NCI-H2029 treated with DMSO at 0.1 percent for 48 hours (cell line): ENCODE measurements around the gene TPD52L2.
"Not testable (repeated sequence)": the region's sequence is repeated elsewhere in the genome, so short reads cannot be mapped to it uniquely, and the experiment has no call there.

ENCODE experiments used
- DNase-seq: peaks from one replicate; lab custom pipeline; 2025; lab: John Stamatoyannopoulos, UW

The TPD52L2 gene

DNA sequence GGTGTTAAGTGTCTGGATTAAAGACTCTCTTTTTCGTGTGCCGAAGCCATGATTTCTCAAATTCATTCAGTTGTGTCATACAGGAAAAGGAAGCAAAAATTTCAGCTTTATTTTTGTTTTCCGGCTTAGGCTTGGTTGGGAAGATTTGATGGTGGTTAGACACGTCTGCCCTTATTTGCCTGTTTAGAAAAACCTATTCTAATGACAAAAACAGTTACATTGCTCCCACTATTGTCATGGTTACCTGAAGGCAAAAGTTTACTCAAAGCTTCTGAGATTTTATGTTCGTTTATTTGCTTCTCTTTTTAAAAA, 30.8 kb downstream of the TPD52L2 start:
- DNase-seq = no peak

DNA sequence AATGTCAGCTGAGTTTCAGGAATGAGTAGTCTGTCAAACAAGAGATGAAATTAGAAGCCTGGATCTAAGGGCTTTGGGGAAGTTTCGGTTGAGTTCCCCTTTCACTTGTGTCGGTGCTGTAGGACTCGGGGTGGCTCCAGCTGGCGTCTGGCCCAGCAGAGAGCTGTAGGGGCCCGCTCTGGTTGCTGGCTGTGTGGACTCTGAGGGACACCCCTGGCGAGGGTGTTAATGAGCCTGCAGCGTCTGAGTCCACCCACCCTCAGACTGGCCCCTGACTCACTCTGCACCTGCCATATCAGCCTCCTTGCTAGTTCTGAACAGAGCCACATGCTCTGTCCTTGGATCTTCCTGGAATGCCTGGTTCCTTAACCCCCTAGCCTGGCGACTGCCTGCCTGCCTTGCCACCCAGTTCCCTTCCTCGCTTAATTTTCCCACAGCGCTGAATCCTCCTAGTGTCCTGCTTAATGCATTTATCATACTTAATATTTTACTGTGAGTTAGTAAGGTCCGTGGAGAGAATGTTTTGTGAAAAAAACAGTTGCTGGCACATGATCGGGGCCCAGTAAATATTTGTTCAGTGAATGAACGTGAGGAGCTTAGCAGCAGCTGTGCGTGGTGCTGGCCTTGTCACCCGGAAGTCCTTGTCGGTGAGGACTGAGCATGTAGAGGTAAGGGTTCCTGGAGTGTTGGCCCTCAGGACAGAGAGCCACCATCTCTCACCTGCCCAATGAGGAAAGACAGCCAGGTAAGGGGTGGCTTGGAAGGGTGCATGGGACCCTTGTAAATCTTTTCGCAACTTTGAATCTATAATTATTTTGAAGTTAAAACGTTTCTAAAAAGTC, 31.4 kb downstream of the TPD52L2 start:
- DNase-seq = peak; percentile 81

DNA sequence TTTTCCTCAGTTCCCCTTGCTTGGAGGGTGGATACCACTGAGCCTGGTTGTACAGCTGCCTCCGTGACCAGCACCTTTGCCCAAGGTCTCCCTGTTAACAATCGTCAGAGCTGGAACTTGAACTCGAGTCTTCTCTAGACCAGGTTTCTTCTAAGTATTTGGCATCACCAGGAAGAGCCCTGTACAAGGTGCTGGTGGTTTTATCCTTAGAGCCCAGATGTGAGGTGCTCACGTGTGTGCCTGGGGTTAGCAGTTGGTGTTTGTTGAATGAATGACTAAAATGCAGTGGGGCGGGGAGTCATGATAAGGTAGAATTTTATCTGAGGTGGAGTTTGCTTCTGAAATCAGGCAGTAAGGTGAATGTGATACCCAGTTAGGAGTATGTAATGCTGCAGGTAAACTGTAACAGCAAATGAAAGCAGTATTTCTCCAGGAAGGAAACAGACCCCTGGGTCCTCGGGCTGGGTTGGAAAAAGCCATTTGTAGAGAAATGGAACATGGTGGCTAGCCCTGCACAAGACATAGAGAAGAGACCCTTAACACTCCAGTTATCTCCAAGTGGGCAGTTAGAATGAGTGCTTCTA, 33.0 kb downstream of the TPD52L2 start:
- no peak for DNase-seq

DNA sequence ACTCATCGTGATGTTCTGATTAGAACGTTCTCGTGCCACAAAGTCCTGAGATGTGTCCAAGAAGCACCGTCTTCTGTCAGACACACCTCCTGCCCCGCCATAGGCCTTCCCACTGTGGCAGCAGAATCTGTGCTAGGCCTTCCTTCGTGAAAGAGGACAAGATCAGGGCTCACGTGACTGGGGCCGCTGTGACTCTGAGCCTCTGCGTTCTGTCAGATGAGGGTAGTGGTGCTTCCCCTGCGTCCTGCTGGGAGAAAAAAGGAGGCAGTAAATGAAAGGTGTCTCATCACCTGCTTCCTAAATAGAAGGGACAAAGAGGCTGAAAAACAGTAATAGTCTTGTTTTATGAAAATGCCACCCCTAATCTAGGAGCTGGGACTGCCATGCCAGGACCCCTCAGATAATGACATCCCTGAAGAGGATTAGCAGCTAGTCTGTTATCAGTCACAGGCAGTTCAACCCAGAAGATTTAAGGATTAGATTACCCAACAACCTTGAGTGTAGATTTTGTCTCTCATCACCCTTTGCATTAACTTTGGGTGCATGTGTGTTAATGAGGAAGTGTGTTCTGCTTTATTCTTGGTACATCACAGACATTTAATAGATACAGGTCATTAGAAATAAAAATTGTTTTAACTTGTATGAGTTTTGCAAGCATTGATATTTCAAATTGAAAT, 34.0 kb downstream of the TPD52L2 start:
- no peak for DNase-seq

DNA sequence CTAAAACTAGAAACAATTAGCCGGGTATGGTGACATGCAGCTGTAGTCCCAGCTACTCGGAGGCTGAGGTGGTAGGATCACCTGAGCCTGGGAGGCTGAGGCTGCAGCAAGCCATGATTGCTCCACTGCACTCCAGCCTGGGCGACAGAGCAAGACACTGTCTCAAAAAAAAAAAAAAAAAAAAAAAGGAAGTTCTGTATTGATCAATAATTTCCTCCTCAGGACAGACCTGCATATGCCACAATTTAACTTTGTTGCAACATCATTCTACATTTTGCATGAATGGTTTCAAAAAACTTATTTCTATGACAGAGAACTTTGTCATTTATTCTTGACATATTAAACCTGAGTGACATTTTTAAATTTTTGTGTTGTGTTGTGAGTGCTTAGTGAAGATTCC, 35.3 kb downstream of the TPD52L2 start:
- no peak for DNase-seq

DNA sequence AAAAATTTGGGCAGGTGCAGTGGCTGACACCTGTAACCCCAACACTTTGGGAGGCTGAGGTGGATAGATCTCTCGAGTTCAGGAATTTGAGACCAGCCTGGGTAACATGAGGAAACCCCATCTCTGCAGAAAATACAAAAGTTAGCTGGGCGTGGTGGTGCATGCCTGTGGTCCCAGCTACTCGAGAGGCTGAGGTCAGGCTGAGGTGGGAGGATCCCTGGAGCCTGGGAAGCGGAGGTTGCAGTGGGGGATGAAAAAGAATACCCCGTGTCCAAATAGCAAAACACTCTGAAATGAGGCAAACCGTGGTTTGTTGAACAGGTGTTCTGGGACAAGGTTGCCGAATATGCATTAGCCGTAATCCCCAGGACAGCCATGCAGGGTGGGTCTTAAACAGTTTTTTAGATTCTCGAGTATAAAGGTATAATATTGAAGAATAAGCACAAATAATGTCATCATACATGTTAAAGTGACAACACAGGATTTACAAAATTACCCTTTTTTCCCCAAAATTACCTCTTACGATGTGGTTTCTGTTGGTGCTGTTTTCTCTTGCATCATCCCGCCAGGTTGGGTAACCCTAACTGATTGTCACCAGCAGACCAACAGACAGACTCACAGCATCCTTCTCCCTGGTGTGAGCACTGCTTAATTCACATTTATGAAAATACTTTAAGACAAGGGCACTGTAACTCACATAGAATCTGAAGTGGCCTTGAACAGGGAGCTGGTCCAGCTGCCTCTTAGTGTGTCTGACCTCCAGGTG, 38.9 kb downstream of the TPD52L2 start:
- DNase-seq = no peak

DNA sequence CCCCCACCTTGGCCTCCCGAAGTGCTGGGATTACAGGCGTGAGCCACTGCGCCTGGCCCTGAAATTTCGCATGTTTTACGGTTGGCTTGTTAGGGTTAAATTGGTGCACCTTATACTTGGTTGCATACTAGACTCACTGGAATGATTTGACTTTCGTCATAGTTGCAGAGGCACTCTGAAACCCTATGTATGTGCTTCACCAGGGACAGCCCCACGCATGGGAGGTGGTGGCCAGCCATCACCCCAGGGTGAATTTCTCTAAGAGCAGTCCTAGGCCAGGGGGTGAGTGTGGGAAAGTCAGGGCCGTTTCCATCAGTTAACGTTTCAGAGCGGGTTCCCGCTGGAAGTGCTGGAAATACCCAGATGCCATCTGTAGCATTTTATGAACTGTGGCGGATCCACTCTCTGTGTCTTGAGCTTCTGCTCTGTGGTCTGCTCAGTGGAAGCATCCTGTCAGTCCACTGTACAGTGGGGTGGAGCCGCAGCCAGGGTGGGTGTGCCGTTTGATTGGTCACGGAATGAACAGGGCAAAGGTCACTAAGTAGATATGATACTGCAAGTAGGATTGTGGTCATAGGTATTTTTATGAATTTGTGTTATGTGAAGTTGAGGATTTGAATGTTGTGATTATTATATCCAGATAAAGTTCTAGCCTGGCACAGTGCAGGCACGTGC, 43.1 kb downstream of the TPD52L2 start:
- no peak for DNase-seq

DNA sequence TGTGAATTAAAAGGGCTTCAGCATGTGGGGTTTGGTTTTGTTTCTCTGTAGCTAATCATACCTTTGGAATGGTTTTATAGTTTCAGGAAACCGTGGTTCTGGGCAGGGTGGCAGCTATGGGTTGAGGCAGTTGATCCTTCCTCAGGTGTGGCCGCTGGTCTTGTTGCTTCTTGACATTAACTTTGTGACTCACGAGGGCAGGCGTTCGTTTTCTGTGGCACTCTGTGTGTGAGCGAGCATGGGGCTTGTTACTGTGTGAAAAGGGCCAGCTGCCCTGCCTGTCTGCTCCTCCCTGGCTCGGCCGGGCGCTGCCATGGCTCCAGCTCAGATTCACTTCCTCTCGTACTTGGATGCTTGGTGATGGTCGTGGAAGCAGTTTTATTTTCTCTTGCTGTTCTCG, 46.1 kb downstream of the TPD52L2 start:
- DNase-seq = no peak

DNA sequence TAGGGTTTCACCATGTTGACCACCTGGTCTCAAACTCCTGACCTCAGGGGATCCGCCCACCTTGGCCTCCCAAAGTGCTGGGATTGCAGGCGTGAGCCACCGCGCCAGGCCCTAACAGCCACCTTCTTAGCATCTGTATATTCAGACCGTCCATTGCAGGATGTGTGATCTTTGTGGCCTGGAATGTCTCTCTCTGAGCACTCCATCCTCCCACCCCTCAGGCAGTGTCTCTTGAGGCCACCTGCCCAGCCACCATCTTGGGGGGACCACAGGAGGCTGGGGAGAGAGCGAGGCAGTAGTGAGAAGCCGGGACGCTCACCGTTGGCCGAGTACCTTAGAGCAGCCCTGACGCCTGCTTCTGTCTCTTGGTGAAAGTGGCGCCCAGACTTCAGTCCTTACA, 48.7 kb downstream of the TPD52L2 start:
- no peak for DNase-seq

DNA sequence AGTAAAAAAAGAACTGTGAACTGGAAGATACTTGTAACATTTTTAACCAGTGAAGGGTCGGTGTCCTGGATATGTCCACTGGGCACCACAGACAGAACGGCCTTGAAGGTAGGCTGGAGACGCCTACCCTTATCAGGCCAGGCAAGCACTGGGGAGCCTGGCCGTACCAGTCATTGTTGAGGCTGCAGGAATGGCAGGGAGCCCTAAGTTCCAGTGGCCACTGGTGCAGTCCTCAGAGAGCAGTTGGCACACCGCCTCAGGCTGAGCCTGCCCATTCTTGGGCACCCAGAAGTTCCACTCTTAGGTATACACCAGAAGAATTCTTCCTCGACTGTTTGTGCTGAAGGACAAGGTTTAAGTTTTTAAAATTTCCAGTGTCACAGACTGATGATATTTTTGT, 50.4 kb downstream of the TPD52L2 start:
- no peak for DNase-seq

DNA sequence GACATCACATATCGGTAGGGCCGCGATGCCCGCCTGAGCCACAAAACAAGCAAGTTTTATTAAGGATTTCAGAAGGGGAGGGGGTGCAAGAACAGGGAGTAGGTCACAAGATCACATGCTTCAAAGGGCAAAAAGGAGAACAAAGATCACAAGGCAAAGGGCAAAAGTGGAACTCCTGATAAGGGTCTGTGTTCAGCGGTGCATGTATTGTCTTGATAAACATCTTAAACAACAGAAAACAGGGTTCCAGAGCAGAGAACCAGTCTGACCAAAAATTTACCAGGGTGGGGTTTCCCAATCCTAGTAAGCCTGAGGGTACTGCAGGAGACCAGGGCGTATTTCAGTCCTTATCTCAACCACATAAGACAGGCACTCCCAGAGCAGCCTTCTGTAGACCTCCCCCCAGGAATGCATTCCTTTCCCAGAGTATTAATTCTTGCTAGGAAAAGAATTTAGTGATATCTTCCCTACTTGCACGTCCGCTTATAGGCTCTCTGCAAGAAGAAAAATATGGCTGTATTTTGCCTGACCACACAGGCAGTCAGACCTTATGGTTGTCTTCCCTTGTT, 51.4 kb downstream of the TPD52L2 start:
- not testable (repeated sequence) for DNase-seq

DNA sequence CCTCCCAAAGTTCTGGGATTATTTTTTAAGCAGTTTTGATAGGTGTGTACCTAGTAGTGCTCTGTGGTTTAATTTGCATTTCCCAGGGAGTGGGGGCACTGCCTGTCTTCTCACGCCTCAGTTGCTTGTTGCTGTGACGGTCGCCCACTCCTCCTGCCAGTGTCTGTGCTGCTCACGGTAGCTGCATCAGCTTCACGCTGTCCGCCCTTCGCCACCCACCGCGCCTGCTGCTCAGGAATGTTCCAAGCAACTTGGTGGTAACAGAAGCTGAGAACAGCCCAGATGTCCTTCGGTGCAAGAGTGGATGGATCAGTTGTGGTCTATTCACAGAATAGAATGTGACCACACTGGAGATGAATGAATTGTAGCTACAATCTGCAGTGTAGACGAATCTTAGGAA, 52.7 kb downstream of the TPD52L2 start:
- no peak for DNase-seq

DNA sequence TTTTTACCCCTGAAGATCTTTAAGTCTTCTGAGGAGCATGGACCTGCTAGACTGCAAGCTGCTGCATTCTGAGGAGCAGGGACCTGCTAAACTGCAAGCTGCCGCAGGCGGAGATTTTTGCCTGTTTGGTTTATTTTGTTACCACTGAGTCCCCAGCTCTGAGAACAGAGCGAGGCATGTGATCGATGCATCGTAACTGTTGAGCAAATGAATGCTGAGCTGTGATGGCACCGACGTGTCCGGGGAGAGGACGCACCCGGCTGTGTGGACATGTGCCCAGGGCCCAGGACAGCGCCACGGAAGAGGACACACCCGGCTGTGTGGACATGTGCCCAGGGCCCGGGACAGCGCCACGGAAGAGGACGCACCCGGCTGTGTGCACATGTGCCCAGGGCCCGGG, 54.1 kb downstream of the TPD52L2 start:
- no peak for DNase-seq

DNA sequence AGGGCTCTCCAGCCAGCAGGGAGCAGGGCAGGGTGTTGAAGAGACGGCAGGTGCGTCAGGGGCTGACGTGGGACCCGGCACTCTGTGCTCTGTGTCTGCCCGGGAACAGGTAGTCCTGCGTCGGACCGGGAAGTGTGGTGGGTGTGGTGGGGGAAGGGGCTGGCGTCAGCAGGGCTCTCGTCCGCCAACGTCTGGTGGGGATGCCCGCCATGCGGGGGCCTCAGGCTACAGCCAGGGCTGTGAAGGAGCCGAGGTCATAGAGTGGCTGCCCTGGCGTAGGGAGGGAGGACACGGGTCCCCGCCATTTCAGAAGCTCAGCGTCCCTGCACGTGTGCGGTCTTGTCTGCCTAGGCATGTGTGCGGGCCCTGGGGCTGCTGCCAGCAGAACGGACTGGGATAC, 55.2 kb downstream of the TPD52L2 start:
- DNase-seq = no peak

DNA sequence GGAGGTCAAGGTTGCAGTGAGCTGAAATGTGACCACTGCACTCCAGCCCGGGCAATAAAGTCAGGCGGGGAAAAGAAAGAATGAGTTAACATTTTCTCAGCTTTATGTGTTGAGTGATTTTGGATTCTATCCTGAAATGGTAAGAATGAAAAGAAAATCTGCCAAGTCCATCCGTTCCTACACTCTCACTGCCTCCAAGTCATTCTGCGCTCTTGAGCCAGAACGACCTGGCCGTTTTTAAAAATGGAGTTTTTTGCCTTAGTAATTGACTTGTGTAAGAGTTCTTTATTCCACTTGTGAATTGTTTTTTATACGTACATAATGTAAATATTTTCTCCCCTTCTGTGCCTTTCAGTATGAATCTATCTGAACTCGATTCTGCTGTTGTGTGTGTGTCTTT, 58.6 kb downstream of the TPD52L2 start:
- DNase-seq = no peak

DNA sequence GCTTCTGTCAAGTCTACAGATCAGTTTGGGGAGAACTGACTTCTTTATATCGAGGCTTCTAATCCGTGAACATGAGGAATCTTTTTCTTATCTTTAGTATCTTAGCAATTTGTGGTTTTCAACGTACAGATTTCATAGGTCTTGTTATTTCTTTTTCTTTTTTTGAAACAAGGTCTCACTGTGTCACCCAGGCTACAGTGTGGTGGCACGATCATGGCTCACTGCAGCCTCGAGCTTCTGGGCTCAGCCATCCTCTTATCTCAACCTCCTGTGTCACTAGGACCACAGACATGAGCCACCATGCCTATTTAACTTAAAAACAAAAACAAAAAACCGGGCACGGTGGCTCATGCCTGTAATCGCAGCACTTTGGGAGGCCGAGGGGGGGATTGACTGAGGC, 59.2 kb downstream of the TPD52L2 start:
- no peak for DNase-seq

DNA sequence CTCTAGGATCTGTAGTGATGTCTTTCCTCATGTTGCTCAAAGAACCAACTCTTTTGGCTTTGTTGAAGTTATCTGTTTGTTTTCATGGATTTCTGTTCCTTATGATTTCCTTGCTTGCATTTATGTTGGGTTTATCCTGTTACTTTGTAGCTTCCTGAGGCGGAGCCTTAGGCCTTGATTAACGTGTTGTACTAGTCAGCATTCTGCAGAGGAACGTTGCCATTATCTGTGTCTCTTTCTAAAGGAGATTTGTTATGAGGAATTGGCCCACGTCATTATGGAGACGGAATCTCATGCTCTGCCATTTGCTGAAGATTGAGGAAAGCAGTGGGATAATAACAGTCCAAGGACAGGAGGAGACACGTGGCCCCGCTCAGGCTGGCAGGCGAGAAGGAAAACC, 61.2 kb downstream of the TPD52L2 start:
- no peak for DNase-seq

DNA sequence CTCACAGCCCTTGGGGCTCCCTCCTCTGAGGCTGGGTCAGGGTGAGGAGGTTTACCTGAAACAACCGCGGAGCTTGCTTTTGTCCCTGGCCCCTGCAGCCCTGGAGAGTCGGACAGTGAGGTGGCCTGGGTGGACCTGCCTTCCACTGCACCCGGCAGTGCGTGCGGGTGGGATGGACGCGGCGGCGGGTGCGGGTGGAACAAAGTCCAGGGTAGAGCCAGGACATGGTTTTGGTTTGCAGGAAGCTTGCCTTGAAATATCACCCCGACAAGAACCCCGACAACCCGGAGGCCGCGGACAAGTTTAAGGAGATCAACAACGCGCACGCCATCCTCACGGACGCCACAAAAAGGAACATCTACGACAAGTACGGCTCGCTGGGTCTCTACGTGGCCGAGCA, 64.0 kb downstream of the TPD52L2 start:
- DNase-seq = no peak

DNA sequence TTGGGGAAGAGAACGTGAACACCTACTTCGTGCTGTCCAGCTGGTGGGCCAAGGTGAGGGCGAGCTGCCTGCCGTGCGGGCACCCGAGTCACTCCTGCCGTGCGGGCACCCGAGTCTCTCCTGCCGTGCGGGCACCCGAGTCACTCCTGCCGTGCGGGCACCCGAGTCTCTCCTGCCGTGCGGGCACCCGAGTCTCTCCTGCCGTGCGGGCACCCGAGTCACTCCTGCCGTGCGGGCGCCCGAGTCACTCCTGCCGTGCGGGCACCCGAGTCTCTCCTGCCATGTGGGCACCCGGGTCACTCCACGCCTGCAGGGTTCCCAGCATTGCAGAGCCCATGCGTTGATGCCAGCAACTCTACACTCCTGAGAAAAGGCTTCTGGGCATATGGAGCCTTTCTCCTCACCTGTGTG, 64.4 kb downstream of the TPD52L2 start:
- not testable (repeated sequence) for DNase-seq

DNA sequence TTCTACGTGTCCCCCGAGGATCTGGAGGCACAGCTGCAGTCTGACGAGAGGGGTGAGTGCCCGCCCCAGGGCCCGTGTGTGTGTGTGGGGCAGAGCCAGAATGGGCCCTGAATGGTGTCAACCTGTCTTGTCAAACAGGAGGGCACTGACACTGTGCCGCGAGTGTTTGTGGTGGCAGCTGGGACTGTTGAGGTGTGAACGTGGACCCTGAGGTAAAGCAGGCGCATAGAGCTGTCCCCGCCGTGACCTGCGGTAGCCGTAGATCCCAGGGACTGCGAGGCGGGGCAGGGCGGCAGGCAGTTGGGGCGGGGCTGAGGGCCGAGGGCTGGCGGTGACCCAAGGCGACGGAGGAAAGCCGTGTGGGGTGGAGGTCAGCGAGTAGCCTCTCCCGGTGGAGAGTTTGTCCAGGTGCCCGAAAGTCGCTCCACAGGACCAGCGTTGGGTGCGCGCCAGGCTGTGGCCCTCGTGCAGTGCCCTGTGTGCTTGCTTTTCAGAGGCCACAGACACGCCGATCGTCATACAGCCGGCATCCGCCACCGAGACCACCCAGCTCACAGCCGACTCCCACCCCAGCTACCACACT, 66.0 kb downstream of the TPD52L2 start:
- DNase-seq = no peak

DNA sequence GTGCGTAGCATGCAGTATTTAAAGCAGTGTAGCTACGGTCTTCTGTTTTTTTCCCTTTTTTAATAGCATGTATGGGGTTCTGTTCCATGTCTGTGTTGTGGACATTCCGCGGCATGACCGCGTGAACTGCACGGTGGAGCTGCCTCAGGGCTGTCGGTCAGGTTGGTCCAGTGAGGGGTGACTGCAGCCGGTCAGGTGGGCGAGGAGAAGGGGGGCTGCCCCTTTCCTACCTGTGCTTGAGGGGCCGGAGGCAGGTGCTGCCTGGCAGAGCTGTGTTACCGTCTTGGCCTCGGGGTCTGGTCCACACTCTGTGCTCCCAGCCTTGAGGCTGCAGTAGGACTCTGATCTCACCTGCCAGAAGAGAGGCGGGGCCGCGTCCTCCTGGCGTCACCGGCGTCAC, 66.7 kb downstream of the TPD52L2 start:
- DNase-seq = no peak
